PC-3 (cell line): ENCODE results near the gene CLDN9.

Experiments
- EZH2 ChIP-seq: fragments of 300-600 bp; sonication (generic); IDR thresholded peaks from one replicate; pipeline ENCODE4 v1.6.1; 2017; ENCODE audit warnings: antibody characterized with exemption, mild to moderate bottlenecking, low read length; ENCODE audit not compliant: unreplicated experiment
- EZH2phosphoT487 ChIP-seq: fragments of 300-600 bp; sonication (generic); IDR thresholded peaks from 2 replicates; pipeline ENCODE4 v1.6.1; 2018; ENCODE audit warnings: mild to moderate bottlenecking, antibody characterized with exemption, low read length, borderline replicate concordance

- TF ChIP-seq EZH2: no peak
- peak; percentile 39; the same call in 1 of the 2 replicates for TF ChIP-seq EZH2phosphoT487
Observed at GRCh38 chr16:3021449-3022207, 8.9 kb downstream of the CLDN9 start.
